ENCODE data around the gene RNF103.
"Not testable (repeated sequence)": the region's sequence is repeated elsewhere in the genome, so short reads cannot be mapped to it uniquely, and the experiment has no call there.

The RNF103 gene

DNA sequence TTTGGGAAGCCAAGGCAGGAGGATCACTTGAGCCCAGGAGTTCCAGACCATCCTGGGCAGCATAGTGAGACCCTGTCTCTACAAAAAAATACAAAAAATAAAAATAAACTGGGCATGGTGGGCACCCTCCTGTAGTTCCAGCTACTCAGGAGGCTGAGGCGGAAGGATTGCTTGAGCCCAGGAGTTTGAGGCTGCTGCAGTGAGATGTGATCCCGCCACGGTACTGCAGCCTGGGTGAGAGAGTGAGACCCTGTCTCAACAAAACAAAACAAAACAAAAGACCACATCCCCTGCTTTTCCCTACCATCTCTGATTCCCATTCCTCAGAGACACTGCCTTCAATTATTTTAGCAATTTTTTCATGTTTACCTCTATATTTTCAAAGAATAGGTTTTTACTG lies 3.9 kb upstream of the RNF103 start:
- in situ Hi-C loops (cut with MboI; ENCODE audit: low sequenced_read_pairs), result no loop called here

DNA sequence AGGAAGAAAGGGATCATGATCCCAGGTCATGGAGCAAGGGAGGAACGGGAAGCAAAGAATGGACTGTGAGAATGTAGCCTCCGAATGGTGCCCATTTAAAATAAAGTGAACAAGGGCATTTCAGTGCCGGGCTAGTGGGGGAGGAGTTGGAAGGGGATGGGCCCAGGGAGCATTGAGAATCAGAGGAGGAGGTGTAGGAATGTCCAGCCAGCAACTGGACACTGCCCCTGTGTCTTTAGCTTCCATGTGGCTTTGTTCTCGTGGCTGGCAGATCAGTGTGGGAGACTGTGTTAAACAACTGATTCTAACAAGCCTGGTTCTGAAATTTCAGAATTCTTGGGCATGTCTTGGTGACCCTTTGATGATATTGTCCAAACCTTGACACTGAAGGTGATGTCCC lies 1.4 kb upstream of the RNF103 start:
- in situ Hi-C loops (cut with MboI; ENCODE audit: low sequenced_read_pairs), result no loop called here

DNA sequence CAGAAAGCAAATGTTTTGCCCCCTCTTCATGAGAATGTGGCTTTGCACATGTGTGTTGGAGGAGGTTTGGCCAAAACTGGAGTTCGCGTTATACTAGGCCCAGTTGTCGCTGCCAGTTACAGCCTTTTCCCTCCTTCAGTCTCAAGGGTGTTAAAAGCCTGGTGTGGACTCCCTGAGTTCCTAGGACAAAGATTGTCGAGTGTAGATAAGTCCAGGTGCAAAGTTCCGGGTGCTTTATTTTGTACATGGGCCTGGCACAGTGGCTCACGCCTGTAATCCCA lies 542 bp upstream of the RNF103 start:
- in situ Hi-C loops (cut with MboI; ENCODE audit: low sequenced_read_pairs), result no loop called here

DNA sequence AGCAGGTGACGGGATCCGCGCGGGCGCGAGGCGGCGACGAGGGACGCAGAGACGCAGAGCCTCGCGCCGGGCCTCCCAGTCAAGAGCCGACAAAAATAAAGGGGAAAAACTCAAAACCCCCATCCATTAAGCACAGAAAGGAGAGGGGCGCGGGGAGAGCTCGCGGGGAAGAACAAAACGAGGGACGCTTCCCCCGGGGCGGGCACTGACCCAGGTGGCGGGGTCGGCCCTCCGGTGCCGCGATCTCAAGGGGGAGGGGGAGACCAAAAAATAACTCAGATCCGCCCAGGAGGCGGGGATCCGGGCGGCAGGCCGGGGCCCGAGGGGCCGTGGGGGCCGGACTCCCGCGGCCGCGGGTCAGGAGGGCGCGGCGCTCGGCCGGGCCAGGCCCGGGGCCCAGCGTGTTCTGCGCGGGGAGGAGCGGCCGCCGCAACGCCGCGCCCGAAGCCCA lies 597 bp downstream of the RNF103 start:
- in situ Hi-C loops (cut with MboI; ENCODE audit: low sequenced_read_pairs), result no loop called here

DNA sequence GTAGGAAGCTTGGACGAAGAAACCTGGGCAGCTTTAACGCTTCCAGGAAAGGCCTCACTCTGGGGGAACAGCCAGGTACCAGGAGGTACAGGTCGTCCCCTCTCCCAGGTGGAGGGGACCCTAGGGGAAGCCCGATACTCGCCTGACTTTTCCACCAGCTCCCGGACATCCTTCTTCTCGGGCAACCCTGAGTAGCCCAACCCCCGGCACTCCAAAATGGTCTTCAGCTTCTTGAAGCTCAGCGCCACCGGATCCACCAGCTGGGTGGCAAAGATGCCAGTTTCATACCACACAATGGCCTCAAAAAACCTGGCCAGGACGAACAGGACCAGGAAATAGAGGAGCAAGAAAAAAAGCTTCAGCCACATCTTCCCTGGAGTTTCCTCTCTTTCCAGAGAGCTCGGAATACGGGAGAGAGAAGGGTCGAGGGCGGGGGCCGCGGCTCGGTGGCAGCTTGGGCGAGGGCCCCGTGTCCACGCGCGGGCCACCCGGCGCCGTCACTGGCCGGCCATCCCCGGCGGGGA lies 1.1 kb downstream of the RNF103 start:
- in situ Hi-C loops (cut with MboI; ENCODE audit: low sequenced_read_pairs), result no loop called here

DNA sequence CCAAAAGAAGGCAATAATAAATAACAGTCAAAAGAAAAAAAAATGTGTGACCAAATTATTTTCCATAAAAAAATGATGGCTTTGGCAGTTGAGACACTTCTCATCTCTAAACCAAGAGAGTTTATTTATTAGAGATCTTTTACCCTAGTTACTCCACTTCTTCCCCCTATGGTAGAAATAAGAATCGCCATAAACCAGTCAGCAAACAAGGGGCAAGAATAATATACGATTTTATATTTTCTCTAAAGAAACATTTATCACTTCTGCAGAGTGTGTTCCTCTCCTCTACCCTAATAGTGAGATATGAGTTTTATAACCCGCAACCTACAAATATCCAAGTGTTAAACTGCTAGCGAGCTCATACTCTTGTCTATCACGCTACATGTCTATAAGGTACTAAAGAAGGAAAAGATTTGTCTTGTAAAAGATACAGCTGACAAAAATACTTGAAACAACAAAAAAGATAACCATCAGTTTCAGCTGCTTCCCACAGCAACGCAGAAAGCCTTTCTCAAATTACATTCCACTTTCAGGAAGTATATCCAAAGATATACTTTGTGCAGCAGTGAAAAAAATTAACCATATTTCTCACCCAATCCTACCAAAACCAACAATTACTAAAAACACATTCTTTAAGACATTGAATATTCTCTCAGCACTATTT lies 2.3 kb downstream of the RNF103 start:
- in situ Hi-C loops (cut with MboI; ENCODE audit: low sequenced_read_pairs), result no loop called here

DNA sequence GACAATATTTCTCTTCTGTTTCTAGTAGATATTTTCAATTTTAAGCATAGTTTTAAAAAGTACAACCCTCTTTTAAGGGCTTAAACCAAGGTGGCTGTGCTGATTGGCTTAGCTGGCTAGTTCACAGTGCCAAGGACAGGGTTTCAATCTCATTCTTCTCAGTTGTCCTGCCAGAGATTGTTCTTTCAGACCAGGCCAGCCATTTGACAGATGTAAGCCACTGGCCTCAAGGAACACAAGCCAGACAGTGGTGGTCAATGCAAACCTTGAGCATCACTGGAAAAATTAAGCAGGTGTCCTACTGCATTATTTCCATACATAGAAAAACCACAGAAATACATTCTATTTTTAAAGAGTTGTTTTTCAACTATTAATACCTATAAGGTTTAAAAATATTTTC lies 5.9 kb downstream of the RNF103 start:
- in situ Hi-C loops (cut with MboI; ENCODE audit: low sequenced_read_pairs), result no loop called here

DNA sequence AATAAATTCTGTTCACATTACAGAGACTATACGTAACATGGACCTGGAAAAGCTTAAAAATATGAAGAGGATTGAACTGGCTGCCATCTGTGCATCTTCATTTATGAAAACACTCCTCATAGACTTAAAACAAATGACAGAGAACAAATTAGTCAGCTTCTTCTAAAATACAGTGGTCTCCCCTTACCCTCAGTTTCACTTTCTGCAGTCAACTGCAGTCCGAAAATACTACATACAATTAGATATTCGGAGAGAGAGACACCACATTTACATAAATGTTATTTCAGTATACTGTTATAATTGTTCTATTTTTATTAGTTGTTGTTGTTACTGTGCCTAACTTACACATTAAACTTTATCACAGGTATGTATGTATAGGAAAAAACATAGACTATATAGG lies 6.5 kb downstream of the RNF103 start:
- in situ Hi-C loops (cut with MboI; ENCODE audit: low sequenced_read_pairs), result no loop called here

DNA sequence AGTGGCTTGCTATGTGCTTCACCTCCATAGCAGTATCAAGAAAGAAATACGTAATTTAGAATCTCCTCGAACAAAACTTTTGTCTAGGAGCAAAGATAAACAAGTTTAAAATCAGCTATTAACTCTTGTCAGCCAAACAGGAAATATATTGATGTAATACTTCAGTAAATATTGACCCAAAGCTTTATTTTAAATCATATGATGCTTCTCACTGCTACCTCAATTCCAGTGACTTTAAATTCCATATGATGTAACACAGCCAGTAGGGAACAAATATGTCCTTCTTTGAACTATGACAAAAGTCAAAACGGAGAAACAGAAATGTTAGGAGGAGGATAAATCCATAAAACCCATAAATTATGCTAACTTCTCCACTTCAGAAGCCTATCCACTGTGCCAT lies 7.2 kb downstream of the RNF103 start:
- in situ Hi-C loops (cut with MboI; ENCODE audit: low sequenced_read_pairs), result no loop called here

DNA sequence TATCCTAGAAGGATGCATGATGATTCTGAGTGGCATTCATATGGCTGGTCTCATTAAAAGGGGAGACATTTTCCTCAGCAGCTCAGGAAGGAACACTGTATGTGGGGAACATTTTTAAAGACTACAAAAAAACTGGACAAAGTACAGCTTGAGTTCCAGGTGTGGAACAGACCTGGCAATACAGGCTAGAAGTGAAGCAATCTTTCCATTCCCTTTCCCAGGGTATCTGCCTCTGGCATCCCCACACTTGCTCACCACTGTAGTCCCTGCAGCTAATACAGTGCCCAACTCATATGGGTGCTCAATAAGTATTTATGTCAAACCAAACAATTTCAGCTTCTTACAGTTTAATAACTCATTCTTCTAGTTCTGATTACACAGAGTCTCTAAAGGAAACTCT lies 8.1 kb downstream of the RNF103 start:
- in situ Hi-C loops (cut with MboI; ENCODE audit: low sequenced_read_pairs), result no loop called here

DNA sequence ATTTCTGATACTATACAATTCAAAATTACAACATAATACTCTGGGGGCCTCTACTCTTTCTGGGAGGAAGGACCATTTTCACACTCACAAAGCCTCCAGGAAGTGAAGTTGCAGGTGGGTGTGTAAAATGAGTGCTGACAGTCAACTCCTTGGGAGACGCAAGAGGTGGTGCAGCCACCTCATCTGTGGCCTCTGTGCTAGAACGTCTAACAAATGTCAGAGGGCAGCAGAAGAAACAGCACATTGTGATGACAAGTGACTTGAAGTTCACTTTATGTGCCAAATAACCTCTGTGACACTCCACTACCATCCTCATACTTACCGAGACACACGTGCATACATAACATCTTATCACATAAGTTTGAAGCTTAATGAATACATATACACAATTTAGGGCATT lies 10.2 kb downstream of the RNF103 start:
- in situ Hi-C loops (cut with MboI; ENCODE audit: low sequenced_read_pairs), result no loop called here

DNA sequence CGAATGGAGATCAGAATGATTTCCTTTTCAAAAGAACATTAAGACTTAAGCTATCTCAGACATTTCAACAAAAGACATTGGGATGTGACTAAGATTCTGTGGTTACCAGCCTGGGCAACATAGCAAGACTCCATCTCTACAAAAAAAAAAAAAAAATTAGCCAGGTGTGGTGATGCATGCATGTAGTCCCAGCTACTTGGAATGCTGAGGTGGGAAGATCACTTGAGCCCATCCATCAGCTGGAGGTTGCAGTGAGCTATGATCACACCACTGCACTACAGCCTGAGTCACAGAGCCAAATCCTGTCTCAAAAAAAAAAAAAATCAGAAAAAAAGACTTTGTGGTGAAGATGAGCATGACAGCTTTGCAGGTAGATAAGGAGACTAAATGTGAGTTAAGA lies 12.8 kb downstream of the RNF103 start:
- in situ Hi-C loops (cut with MboI; ENCODE audit: low sequenced_read_pairs), result no loop called here

DNA sequence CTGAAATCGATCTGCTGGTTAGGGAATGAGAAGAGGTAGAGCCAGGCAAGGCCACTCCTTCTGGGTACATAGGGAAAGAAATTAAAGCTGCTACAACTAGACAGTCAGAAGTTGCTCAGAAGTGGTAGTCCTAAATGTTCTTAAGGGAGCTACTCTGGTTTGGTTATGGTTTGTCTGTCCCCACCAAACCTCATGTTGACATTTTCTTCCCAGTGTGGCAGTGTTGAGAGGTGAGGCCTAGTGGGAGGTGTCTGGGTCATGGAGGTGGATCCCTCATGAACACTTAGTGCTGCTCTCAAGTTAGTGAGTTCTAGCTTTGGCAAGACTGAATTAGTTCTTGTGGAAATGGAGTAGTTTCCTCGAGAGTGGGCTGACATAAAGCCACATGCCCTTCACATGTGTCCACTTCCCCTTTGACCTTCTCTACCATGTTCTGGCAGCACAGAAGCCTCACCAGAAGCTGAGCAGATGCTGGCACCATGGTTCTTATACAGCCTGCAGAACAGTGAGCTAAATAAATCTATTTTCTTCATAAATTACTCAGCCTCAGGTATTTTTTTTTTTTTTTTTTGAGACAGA lies 14.7 kb downstream of the RNF103 start:
- in situ Hi-C loops (cut with MboI; ENCODE audit: low sequenced_read_pairs), result no loop called here

DNA sequence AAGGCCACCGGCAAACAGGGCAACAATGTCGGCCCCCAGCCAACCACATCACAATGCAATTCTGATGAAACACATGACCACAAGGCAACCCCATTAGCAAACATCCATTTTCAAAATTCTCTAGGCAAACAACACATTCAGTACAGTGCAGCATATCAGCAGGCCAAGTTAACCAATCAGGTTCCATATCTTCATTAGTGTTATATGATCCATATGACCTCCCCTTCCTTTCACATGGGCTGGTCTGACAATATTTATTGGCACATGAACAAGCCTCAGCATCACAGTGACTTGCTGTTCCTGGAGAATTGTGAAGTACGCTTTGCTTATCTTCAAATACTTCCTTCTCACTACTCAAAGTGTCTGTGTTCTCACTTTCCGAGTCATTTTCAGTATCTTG lies 19.8 kb downstream of the RNF103 start:
- in situ Hi-C loops (cut with MboI; ENCODE audit: low sequenced_read_pairs), result no loop called here

DNA sequence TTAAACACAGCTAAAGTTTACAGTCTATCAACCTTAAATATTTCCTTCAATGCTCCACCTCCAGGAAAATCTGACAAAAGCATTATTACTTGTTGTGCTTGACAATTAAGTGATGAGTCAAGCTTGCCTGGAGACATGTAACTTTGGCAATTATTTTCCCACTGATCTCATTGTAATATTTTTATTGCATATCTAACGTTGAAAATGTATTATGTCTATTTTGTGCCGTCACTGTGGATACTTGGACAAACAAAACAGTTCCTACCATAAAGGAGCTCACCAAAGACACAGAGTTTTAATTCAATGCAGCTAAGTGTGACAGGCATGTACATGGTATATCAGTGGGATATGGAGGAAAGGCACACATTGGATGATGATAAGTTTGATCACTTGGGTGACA lies 24.7 kb downstream of the RNF103 start:
- in situ Hi-C loops (cut with MboI; ENCODE audit: low sequenced_read_pairs), result no loop called here

DNA sequence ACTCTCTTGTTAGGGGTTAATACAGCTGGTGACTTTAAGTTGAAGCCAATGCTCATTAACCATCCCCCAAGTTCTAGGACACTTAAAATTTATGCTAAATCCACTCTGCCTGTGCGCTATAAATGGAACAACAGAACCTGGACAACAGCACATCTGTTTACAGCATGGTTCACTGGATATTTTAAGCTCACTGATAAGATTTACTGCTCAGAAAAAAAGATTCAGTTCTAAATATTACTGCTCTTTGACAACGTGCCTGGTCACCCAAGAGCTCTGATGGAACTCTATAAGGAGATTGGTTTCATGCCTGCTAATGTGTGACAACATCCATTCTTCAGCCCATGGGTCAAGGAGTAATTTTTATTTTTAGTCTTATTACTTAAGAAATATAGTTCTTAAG lies 27.5 kb downstream of the RNF103 start:
- in situ Hi-C loops (cut with MboI; ENCODE audit: low sequenced_read_pairs), result no loop called here

DNA sequence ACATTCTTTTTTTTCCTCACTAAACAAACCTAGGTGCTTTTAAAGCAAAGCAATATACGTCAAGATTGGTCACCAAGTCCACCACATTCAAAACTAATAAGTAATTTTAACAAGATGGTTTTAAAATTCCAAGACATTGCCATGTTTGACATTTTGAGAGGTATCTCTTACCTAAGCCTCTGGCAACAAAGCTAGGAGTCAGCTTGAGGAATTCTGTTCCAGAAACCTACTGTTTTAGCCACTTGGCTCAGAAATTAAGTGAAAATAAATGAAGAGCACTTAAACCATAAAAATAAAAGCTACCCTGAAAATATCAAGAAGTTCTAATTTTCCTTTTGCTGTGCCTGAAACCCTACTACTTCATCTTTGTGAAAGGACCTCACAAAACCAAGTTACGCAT lies 30.4 kb downstream of the RNF103 start:
- in situ Hi-C loops (cut with MboI; ENCODE audit: low sequenced_read_pairs), result no loop called here

DNA sequence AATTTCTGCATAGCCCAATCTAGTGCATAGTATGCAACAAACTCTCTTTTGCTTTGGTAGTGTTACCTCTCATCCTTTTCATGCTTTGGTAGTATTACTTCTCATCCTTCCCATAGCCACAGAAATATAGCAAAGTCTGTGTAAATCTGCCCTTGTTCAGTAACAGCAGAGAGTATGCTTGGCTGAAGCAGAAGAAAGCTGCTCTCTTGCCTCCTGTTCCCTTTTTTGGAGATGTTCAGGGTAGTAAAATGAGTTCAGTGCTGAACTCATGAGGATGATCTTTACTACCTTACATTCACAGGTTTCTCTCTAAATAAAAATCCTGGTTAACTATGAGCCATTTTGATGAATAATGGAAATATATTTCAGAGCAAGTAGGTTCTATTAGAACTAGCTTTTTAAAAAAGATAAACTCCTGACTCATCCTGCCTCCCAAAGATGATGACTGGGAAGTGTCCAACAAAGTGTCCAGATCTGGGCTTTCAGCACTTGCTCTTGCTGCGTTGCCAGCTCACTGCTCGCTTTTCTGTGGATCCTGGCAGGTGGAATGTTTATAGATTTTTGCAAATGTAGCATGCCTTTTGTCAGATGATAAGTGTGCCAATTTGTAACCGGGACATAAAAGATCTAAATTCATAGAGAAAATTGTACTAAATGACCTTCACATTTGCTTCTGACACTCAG lies 31.0 kb downstream of the RNF103 start:
- in situ Hi-C loops (cut with MboI; ENCODE audit: low sequenced_read_pairs), result no loop called here

DNA sequence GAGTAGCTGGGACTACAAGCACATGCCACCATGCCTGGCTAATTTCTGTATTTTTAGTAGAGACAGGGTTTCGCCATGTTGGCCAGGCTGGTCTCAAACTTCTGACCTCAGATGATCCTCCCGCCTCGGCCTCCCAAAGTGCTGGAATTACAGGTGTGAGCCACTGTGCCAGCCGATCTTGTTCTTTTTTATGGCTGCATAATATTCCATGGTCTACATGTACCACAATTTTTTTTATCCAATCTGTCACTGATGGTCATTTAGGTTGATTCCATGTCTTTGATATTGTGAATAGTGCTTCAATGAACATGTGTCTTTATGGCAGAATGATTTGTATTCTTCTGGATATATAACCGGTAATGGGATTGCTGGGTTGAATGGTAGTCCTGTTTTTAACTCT lies 34.0 kb downstream of the RNF103 start:
- in situ Hi-C loops (cut with MboI; ENCODE audit: low sequenced_read_pairs), result not testable (repeated sequence)

DNA sequence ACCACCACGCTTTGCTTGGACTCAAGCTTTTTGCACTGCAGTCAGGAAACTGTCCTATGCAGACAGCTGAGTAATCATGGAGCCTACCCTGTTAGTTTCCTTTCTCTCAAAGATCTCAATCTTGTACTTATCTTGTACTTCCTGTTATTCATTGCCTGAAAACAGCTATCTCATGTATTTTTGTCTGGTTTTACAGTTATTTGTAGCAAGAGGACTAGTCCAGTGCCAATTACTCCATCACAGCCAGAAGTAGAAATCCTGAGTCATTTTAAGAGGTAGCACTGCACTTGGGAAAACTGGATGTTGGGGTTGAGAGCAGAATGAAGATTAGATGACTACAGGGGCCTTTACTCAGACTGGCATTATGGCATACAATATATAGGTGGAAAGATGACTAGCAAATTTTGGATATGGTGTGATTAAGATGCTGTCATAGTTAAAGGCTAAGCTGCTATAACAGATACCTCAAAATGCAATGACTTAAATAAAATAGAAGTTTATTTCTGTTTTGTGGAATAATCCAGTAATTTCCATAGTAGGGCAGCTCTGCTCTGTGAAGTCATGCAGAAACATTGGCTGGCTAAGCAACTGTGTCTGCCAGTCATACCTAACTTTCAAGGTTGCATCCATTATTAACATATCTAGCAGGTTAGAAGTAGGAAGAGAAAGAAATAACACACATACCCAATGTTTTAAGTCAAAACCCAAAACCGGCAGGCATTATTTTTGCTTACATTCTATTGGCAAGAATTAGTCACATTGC lies 39.3 kb downstream of the RNF103 start:
- in situ Hi-C loops (cut with MboI; ENCODE audit: low sequenced_read_pairs), result no loop called here

DNA sequence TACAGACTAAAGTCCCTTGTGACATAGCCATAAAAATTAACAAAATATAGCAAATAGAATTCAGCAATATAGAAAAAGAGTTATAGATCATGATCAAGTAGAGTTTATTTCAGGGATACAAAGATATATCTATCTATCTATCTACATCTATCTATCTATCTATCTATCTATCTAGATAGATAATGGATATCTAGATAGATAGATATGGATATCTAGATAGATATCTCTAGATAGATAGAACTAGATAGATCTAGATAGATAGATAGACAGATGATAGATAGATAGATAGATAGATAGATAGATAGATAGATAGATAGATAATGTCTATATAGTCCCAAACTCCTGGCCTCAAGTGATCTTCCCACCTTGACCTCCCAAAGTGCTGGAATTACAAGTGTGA lies 43.1 kb downstream of the RNF103 start:
- in situ Hi-C loops (cut with MboI; ENCODE audit: low sequenced_read_pairs), result no loop called here
